SH-SY5Y (cell line): ENCODE measurements around the gene FRMD7.

Source experiments
- GATA2 ChIP-seq: IDR thresholded peaks from 2 replicates; pipeline ENCODE4 v1.6.1; 2011; ENCODE audit warnings: mild to moderate bottlenecking, low read depth, low read length
- GATA3 ChIP-seq: IDR thresholded peaks from 2 replicates; pipeline ENCODE4 v1.6.1; 2011; ENCODE audit warnings: low read depth, mild to moderate bottlenecking, low read length, moderate library complexity

GRCh38 chrX:132030264-132030663, 97.6 kb downstream of the FRMD7 start:
- TF ChIP-seq GATA2 (no peak), GATA3 (no peak)
